SU-DHL-6 (cell line): ENCODE data around the gene LETM1.

Experiments
- H2AFZ ChIP-seq: fragments of 200-600 bp; sonication (generic); 2 replicates; pipeline ENCODE4 v1.6.1; 2014; ENCODE audit warnings: low read depth, mild to moderate bottlenecking, moderate library complexity, mixed read lengths, antibody characterized with exemption, low read length; ENCODE audit not compliant: severe bottlenecking
- H3F3A ChIP-seq: fragments of 200-600 bp; shearing (Covaris generic); 2 replicates; pipeline ENCODE4 v1.6.0; 2016; ENCODE audit warnings: antibody characterized with exemption, mild to moderate bottlenecking; ENCODE audit not compliant: insufficient read depth
- H3K27ac ChIP-seq: fragments of 200-600 bp; sonication (generic); 2 replicates; pipeline ENCODE4 v1.5.1; 2016; ENCODE audit warnings: low read depth, mild to moderate bottlenecking, low read length, moderate library complexity, mixed read lengths
- H3K27me3 ChIP-seq: fragments of 200-600 bp; sonication (generic), shearing (Covaris generic); 2 replicates; pipeline ENCODE4 v1.6.0; 2014; ENCODE audit warnings: mild to moderate bottlenecking, low read length
- H3K36me3 ChIP-seq: fragments of 200-600 bp; sonication (generic); 2 replicates; pipeline ENCODE4 v1.6.1; 2014; ENCODE audit warnings: mild to moderate bottlenecking, low read length, mixed read lengths
- H3K4me2 ChIP-seq: fragments of 300-600, 200-600 bp; shearing (Covaris generic), sonication (generic); 2 replicates; pipeline ENCODE4 v1.6.0; 2014; ENCODE audit warnings: low read length, low read depth, mild to moderate bottlenecking; ENCODE audit not compliant: poor library complexity, severe bottlenecking
- H3K4me3 ChIP-seq: fragments of 200-600 bp; sonication (generic); 2 replicates; pipeline ENCODE4 v1.5.1; 2014; ENCODE audit warnings: antibody characterized with exemption, low read length, mild to moderate bottlenecking, mixed read lengths; ENCODE audit not compliant: insufficient read depth, poor library complexity, severe bottlenecking
- H3K79me2 ChIP-seq: fragments of 200-600 bp; sonication (generic); 2 replicates; pipeline ENCODE4 v1.6.1; 2014; ENCODE audit warnings: mild to moderate bottlenecking, low read length, moderate library complexity; ENCODE audit not compliant: insufficient read depth
- H3K9ac ChIP-seq: fragments of 200-600 bp; sonication (generic); 2 replicates; pipeline ENCODE4 v1.7.0; 2014; ENCODE audit warnings: mild to moderate bottlenecking, low read length
- H3K9me2 ChIP-seq: fragments of 200-600 bp; sonication (generic); replicated peaks from 2 replicates; pipeline ENCODE4 v1.6.1; 2014; ENCODE audit warnings: low read length; ENCODE audit not compliant: insufficient read depth
- H3K9me3 ChIP-seq: fragments of 200-600 bp; sonication (generic); 2 replicates; pipeline ENCODE4 v1.6.1; 2014; ENCODE audit warnings: low read length, mixed read lengths; ENCODE audit not compliant: insufficient read depth
- H4K20me1 ChIP-seq: fragments of 200-600 bp; sonication (generic); 2 replicates; pipeline ENCODE4 v1.6.1; 2014; ENCODE audit warnings: low read depth, mild to moderate bottlenecking, antibody characterized with exemption, low read length, moderate library complexity, mixed read lengths
- CTCF ChIP-seq: fragments of 200-600 bp; sonication (generic); IDR thresholded peaks from one replicate; pipeline ENCODE4 v1.5.1; 2017; ENCODE audit warnings: antibody characterized with exemption, mild to moderate bottlenecking, low read length, moderate library complexity; ENCODE audit not compliant: insufficient read depth, poor library complexity, severe bottlenecking
- EZH2phosphoT487 ChIP-seq: fragments of 200-600 bp; sonication (generic), shearing (Covaris generic); conservative IDR thresholded peaks from 2 replicates; pipeline ENCODE4 v1.6.1; 2018; ENCODE audit warnings: mild to moderate bottlenecking, antibody characterized with exemption, low read length, moderate library complexity, mixed read lengths

The LETM1 gene

GRCh38 chr4:1902243-1902642 is 46.3 kb upstream of the LETM1 start:
- TF ChIP-seq CTCF (no peak), EZH2phosphoT487 (no peak)
- no peaks in the 10 kb centered on the region for H3K9me3 ChIP-seq
- peaks cover 6% of the 10 kb centered on the region for H3F3A ChIP-seq
- no peaks in the 10 kb centered on the region for H3K27me3 ChIP-seq
- H2AFZ ChIP-seq: no peak overlapping the region
- no peak overlapping the region for H3K27ac ChIP-seq
- peaks cover 37% of the 10 kb centered on the region for H3K36me3 ChIP-seq
- no peak overlapping the region for H3K4me3 ChIP-seq
- H4K20me1 ChIP-seq: peaks cover 34% of the 10 kb centered on the region
- H3K79me2 ChIP-seq: peaks cover 96% of the 10 kb centered on the region
- H3K4me2 ChIP-seq: no peak overlapping the region
- H3K9ac ChIP-seq: no peak overlapping the region
- no peaks in the 10 kb centered on the region for H3K9me2 ChIP-seq

- no peaks in the 10 kb centered on the region for H3K9me3 ChIP-seq
- H3K27ac ChIP-seq: no peak overlapping the region
- H3K27me3 ChIP-seq: no peaks in the 10 kb centered on the region
- no peak overlapping the region for H3K4me2 ChIP-seq
- H3K9me2 ChIP-seq: no peaks in the 10 kb centered on the region
- H4K20me1 ChIP-seq: peaks cover 34% of the 10 kb centered on the region
- H3K79me2 ChIP-seq: peaks cover 96% of the 10 kb centered on the region
- H3K4me3 ChIP-seq: no peak overlapping the region
- H2AFZ ChIP-seq: no peak overlapping the region
- TF ChIP-seq CTCF: no peak
- no peak for TF ChIP-seq EZH2phosphoT487
- H3F3A ChIP-seq: peaks cover 6% of the 10 kb centered on the region
- H3K36me3 ChIP-seq: peaks cover 37% of the 10 kb centered on the region
- no peak overlapping the region for H3K9ac ChIP-seq
Observed at GRCh38 chr4:1901127-1901526, 45.2 kb upstream of the LETM1 start.

- peaks cover 34% of the 10 kb centered on the region for H3K36me3 ChIP-seq
- H2AFZ ChIP-seq: no peak overlapping the region
- peaks cover 6% of the 10 kb centered on the region for H3F3A ChIP-seq
- H4K20me1 ChIP-seq: peaks cover 34% of the 10 kb centered on the region
- H3K9me2 ChIP-seq: no peaks in the 10 kb centered on the region
- no peaks in the 10 kb centered on the region for H3K9me3 ChIP-seq
- no peak overlapping the region for H3K4me2 ChIP-seq
- no peaks in the 10 kb centered on the region for H3K27me3 ChIP-seq
- no peak overlapping the region for H3K9ac ChIP-seq
- TF ChIP-seq EZH2phosphoT487 (no peak), CTCF (no peak)
- H3K27ac ChIP-seq: no peak overlapping the region
- H3K4me3 ChIP-seq: no peak overlapping the region
- peaks cover 96% of the 10 kb centered on the region for H3K79me2 ChIP-seq
Observed at GRCh38 chr4:1900624-1901023, 44.7 kb upstream of the LETM1 start.

GRCh38 chr4:1900087-1900433 is 44.1 kb upstream of the LETM1 start:
- H4K20me1 ChIP-seq: peaks cover 40% of the 10 kb centered on the region
- H3F3A ChIP-seq: peaks cover 11% of the 10 kb centered on the region
- H3K27ac ChIP-seq: no peak overlapping the region
- H3K4me2 ChIP-seq: no peak overlapping the region
- H3K9me2 ChIP-seq: no peaks in the 10 kb centered on the region
- H3K4me3 ChIP-seq: no peak overlapping the region
- no peak overlapping the region for H3K9ac ChIP-seq
- H3K36me3 ChIP-seq: peaks cover 35% of the 10 kb centered on the region
- no peak overlapping the region for H2AFZ ChIP-seq
- TF ChIP-seq CTCF (no peak), EZH2phosphoT487 (no peak)
- H3K79me2 ChIP-seq: peaks cover 96% of the 10 kb centered on the region
- H3K27me3 ChIP-seq: no peaks in the 10 kb centered on the region
- no peaks in the 10 kb centered on the region for H3K9me3 ChIP-seq
